ENCODE results near the gene CD320.

GRCh38 chr19:8252922-8253589 lies 55.1 kb downstream of the CD320 start:
- no peak for TF ChIP-seq EP300 (IDR thresholded peaks at IDR 0.05)
- no peak for TF ChIP-seq POLR2A (IDR thresholded peaks at IDR 0.05)

All from sigmoid colon (tissue), 4 donors.